Measurements from ENCODE around the gene ALG10B.
"Not testable (repeated sequence)": the region's sequence is repeated elsewhere in the genome, so short reads cannot be mapped to it uniquely, and the experiment has no call there.

Gene ALG10B

DNA sequence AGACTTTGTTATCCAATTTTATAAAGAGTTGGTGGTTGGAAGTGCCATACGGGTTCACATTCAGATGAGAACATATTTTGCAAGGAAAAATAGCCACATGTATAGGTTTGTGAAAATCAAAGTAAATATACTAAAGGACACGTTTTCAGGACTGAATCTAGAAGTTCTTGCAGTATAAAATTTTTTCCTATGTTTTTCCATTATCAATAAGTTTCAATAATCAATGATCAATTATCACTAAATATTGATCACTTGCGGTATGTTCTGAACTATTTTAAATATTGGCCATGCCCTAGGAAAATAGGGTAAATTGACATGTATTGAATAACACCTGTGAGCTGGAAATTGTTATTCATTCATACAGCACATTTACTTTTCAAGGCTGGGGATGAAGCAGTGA is 25.9 kb downstream of the ALG10B start:
- ChIA-PET CTCF (no interaction called here), POLR2A (no interaction called here)
- DNase-seq (ENCODE audit: low read depth, low spot score), result no peak
- TF ChIP-seq, protein P1, sequence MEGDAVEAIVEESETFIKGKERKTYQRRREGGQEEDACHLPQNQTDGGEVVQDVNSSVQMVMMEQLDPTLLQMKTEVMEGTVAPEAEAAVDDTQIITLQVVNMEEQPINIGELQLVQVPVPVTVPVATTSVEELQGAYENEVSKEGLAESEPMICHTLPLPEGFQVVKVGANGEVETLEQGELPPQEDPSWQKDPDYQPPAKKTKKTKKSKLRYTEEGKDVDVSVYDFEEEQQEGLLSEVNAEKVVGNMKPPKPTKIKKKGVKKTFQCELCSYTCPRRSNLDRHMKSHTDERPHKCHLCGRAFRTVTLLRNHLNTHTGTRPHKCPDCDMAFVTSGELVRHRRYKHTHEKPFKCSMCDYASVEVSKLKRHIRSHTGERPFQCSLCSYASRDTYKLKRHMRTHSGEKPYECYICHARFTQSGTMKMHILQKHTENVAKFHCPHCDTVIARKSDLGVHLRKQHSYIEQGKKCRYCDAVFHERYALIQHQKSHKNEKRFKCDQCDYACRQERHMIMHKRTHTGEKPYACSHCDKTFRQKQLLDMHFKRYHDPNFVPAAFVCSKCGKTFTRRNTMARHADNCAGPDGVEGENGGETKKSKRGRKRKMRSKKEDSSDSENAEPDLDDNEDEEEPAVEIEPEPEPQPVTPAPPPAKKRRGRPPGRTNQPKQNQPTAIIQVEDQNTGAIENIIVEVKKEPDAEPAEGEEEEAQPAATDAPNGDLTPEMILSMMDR (IDR thresholded peaks at IDR 0.05; ENCODE audit: insufficient read depth, low read length, missing control alignments), result no peak
- no peak overlapping the region for H3K4me3 ChIP-seq (ENCODE audit: low read depth, low read length)

DNA sequence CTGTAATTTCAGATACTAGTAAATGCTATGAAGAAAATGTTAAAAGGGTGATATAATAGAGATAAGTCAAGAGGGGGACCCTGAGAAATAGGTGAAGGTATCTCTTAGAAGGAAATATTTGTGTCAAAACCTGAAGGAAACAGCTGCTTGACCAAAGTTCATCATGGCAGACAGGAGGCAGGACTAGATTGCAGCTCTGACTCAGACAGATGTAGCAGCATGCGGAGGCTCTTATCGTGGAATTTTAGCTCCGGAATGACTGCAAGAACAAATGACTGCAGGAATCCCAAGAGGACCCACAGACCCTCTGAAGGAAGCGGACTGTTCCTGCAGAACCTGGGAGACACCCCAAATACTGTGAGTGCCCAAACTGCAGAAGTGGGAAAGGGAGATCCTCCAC is 26.7 kb downstream of the ALG10B start:
- DNase-seq (ENCODE audit: low read depth, low spot score); CTCF ChIA-PET; POLR2A ChIA-PET; H3K4me3 ChIP-seq (ENCODE audit: low read depth, low read length): not testable (repeated sequence)

DNA sequence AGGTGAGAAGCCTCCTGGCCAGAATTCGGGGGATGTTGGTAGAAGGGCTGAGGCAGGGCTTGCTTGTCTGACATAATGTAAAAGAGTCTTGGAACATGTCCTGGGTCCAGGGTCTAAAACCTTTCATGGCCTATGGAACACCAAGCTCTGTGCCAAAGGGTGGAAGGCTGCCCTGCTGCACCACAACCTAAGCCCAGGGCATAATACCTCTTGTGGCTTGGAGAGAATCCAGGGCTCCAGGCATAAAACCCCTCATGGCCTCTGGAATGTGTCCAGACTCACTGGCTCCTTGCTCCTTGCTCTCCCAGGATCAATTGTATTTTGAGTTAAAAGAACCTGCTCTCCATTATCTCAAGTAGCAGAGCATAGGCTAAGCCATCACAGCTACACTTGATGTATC is 27.3 kb downstream of the ALG10B start:
- DNase-seq (ENCODE audit: low read depth, low spot score); H3K4me3 ChIP-seq (ENCODE audit: low read depth, low read length); CTCF ChIA-PET; POLR2A ChIA-PET: not testable (repeated sequence)

DNA sequence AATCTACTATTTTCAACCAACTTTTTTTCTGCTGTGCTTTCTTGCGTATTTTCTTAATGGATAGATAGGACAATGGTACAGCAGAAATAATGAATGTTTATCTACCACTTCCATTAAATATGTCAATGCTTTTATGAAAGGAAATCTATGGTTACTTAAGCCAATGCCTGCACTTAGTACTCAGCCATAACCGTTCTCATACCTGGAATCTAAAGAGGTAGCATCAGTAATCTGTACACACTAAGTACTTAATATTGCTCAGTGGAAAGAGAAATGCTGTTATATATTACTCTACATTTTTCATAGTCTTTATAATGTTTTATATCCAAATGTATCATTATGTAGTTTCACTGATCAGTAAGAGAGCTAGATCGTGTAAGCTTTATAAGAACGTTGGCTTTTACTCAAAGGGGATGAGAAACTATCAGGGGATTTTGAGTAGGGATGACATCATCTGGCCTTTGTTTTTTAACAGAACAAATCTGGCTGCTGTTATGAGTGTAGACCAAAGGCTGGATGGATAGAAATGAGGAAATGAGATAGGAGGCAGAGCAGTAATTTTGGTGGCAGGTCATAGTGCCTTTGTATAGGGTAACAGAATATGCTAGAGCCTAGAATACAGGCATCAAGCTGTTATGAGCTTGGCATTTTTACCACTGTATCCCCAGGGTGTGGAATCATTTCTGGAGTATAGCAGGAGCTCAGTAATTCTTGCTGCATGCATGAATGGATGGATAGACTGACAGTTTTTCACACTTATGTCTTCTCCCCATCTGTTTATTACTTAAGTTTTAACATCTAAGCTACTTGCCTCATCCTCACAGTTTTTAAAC is 34.0 kb downstream of the ALG10B start:
- no peak for DNase-seq (ENCODE audit: low read depth, low spot score)
- H3K4me3 ChIP-seq (ENCODE audit: low read depth, low read length), result no peak overlapping the region
- TF ChIP-seq, protein P1 (IDR thresholded peaks at IDR 0.05; ENCODE audit: insufficient read depth, low read length, missing control alignments), result no peak
- POLR2A ChIA-PET, result no interaction called here
- CTCF ChIA-PET, result no interaction called here

DNA sequence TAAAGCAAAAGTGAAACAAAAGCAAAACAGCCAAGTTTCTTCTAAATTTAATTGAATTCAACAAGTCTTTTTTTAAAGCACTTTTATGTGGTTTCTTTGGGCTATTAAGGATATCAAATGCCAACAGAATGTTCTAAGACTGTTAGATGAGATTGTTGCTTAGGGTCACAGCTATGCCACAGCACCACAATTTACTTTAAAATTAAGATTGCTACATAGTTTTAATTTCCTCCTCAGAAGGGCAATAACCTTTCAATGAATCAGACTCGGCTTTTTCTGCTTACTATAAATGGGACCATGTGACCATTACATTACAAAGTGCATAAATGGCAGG is 34.6 kb downstream of the ALG10B start:
- CTCF ChIA-PET; DNase-seq (ENCODE audit: low read depth, low spot score); H3K4me3 ChIP-seq (ENCODE audit: low read depth, low read length); POLR2A ChIA-PET: not testable (repeated sequence)

DNA sequence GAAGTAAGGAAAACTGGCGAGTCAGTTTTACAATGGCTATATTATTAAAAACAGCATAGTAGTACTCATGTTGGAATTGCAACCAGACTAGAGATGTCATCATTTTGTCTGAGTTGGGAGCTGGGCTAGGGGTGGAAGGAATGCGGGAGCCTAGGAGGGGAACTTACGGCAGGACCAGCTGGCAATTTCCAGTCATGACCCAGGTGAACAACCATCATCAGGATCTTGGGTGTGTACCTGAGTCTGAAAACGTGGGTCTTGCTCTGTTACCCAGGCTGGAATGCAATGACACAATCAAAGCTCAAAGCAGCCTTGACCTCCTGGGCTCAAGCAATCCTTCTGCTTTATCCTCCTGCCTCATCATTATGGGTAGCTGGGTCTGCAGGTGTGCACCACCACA is 50.9 kb downstream of the ALG10B start:
- TF ChIP-seq, protein P1 (IDR thresholded peaks at IDR 0.05; ENCODE audit: insufficient read depth, low read length, missing control alignments), result no peak
- ChIA-PET POLR2A (no interaction called here), CTCF (no interaction called here)
- H3K4me3 ChIP-seq (ENCODE audit: low read depth, low read length), result no peak overlapping the region
- DNase-seq (ENCODE audit: low read depth, low spot score), result no peak

DNA sequence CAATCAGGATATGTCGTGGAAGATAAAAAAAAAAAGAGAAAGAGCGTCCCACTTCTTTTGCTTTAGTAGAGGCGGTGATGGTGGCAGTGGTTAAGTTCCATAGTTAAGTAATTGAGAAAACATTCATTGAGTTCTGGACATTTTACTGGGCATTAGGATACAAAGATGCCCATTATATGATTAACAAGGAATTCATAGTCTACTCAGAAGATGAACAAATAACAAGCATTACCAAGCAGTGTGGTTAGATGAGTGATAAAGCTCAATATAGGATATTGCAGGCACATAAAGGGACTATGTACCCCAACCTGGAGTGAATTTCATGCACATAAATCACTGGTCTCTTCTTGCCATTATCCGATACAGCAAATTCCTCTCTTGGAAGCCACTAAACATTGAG is 53.7 kb downstream of the ALG10B start:
- ChIA-PET CTCF (no interaction called here), POLR2A (no interaction called here)
- DNase-seq (ENCODE audit: low read depth, low spot score), result no peak
- TF ChIP-seq, protein P1 (IDR thresholded peaks at IDR 0.05; ENCODE audit: insufficient read depth, low read length, missing control alignments), result no peak
- H3K4me3 ChIP-seq (ENCODE audit: low read depth, low read length), result no peak overlapping the region

DNA sequence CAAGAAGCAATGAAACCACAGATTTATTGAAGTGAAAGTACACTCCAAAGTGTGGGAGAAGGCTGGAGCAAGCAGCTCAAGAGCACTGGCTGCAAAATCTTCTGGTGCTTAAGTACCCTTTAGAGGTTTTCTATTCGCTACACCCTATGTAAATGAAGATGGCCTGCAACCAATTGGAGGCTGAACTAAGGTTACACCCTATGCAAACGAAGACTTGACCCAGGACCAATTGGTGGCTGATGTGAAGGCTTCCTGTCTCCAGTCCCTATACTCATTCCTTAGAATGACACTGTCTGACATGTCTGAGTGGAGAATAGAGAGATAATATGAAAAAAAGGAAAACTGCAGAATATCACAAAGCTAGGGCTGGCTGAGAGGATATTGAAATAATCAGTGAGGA is 57.2 kb downstream of the ALG10B start:
- CTCF ChIA-PET, result no interaction called here
- no peak for DNase-seq (ENCODE audit: low read depth, low spot score)
- no peak overlapping the region for H3K4me3 ChIP-seq (ENCODE audit: low read depth, low read length)
- POLR2A ChIA-PET, result no interaction called here
- TF ChIP-seq, protein P1 (IDR thresholded peaks at IDR 0.05; ENCODE audit: insufficient read depth, low read length, missing control alignments), result no peak

All from AG04449 (cell line).